Measurements from ENCODE around the gene FBN2. TPM values are rescaled to one million over a fixed set of nuclear protein-coding genes. Genes with fewer than 3 reads are reported as not detected.

FBN2 gene
- total RNA-seq, 1 experiment from 2014 or later, result 0.42 TPM

DNA sequence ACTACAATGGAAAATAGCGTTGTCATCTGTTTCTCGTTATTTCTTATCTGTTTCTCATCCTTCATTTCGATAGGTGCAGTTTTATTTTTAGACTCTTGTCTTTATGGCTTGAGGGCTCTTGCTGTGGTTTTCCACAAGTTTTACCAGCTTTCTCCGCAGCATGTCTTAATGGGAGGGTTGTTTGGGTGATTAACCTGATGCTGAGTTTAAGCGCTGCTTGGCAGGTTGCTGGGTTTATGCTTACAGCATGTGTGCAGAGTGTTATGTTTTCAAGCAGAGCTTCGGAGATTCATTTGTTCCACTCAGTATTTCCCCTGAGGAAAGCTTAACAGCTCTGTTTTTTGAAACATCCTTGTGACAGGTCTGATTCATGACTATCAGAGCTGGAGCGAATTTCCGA is 300.5 kb downstream of the FBN2 start:
- H3K79me2 ChIP-seq (ENCODE audit: insufficient read depth, low read length), result no peaks in the 10 kb centered on the region
- TF ChIP-seq EGR1 (IDR thresholded peaks at IDR 0.05; ENCODE audit: low read depth), result no peak
- TF ChIP-seq, protein P1, sequence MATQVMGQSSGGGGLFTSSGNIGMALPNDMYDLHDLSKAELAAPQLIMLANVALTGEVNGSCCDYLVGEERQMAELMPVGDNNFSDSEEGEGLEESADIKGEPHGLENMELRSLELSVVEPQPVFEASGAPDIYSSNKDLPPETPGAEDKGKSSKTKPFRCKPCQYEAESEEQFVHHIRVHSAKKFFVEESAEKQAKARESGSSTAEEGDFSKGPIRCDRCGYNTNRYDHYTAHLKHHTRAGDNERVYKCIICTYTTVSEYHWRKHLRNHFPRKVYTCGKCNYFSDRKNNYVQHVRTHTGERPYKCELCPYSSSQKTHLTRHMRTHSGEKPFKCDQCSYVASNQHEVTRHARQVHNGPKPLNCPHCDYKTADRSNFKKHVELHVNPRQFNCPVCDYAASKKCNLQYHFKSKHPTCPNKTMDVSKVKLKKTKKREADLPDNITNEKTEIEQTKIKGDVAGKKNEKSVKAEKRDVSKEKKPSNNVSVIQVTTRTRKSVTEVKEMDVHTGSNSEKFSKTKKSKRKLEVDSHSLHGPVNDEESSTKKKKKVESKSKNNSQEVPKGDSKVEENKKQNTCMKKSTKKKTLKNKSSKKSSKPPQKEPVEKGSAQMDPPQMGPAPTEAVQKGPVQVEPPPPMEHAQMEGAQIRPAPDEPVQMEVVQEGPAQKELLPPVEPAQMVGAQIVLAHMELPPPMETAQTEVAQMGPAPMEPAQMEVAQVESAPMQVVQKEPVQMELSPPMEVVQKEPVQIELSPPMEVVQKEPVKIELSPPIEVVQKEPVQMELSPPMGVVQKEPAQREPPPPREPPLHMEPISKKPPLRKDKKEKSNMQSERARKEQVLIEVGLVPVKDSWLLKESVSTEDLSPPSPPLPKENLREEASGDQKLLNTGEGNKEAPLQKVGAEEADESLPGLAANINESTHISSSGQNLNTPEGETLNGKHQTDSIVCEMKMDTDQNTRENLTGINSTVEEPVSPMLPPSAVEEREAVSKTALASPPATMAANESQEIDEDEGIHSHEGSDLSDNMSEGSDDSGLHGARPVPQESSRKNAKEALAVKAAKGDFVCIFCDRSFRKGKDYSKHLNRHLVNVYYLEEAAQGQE (IDR thresholded peaks at IDR 0.05; ENCODE audit: low read depth), result no peak
- no peak for TF ChIP-seq POLR2AphosphoS5 (IDR thresholded peaks at IDR 0.05; ENCODE audit: low read depth, low read length)
- H3K9me3 ChIP-seq (ENCODE audit: control insufficient read depth in 1 of 2, insufficient read depth in 1 of 2, low read depth in 1 of 2, low read length in 2 of 2), result no peaks in the 10 kb centered on the region
- H3K4me3 ChIP-seq (replicated peaks in 1 of 2; ENCODE audit: low read depth in 1 of 2, low read length in 2 of 2), result no peak overlapping the region
- H2AFZ ChIP-seq (ENCODE audit: low read depth, low read length, poor library complexity, severe bottlenecking), result no peak overlapping the region
- H3K9me2 ChIP-seq (ENCODE audit: insufficient read depth), result no peaks in the 10 kb centered on the region
- no peak for ATAC-seq
- no peak overlapping the region for H3K9ac ChIP-seq (ENCODE audit: low read length)
- ChIA-PET RAD21 (ENCODE audit: low non-redundant PET in 1 of 2, low total read pairs in 2 of 2, uncharacterized antibody in 2 of 2, unreplicated experiment in 2 of 2) (no interaction called here), POLR2A (no interaction called here), CTCF (no interaction called here)
- no peaks in the 10 kb centered on the region for H3K4me1 ChIP-seq (ENCODE audit: control insufficient read depth in 1 of 2, insufficient read depth in 2 of 2, low read length in 2 of 2)
- intact Hi-C loops (cut with micrococcal nuclease), result no loop called here
- H3K27ac ChIP-seq (ENCODE audit: low read depth, low read length), result no peak overlapping the region
- no peak for DNase-seq (ENCODE audit: low read depth, low spot score)
- no peaks in the 10 kb centered on the region for H3K36me3 ChIP-seq (ENCODE audit: control insufficient read depth in 1 of 2, insufficient read depth in 2 of 2, low read length in 2 of 2)
- no TSS peak for BruUV-seq (replicated peaks)
- H3K4me2 ChIP-seq (ENCODE audit: low read length), result no peak overlapping the region
- no peaks in the 10 kb centered on the region for H4K20me1 ChIP-seq (ENCODE audit: insufficient read depth)
- no peaks in the 10 kb centered on the region for H3K27me3 ChIP-seq (ENCODE audit: insufficient read depth, low read length)

DNA sequence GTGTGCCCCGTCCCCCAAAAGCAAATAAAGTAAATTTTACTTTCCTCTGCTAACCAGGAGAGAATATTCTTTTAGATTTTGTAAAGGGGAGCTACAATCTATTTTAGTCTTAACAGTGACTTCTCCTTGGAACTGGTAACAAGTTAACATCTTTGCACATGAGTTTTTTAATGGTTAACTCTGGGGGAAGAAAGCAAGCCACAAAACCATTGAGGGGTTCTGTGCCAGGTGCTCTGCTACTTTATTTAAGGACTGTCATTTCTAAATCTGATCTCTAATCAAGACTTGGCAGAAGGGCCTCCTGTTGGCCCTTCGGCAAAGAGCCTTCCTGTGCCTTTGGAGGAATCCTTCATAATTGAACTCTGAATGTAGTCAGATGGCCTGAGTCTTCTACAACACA is 301.0 kb downstream of the FBN2 start:
- intact Hi-C loops (cut with micrococcal nuclease), result no loop called here
- no peak overlapping the region for H2AFZ ChIP-seq (ENCODE audit: low read depth, low read length, poor library complexity, severe bottlenecking)
- RAD21 ChIA-PET (ENCODE audit: low non-redundant PET in 1 of 2, low total read pairs in 2 of 2, uncharacterized antibody in 2 of 2, unreplicated experiment in 2 of 2), result no interaction called here
- ATAC-seq (no peak), DNase-seq (ENCODE audit: low read depth, low spot score) (no peak)
- no peaks in the 10 kb centered on the region for H3K4me1 ChIP-seq (ENCODE audit: control insufficient read depth in 1 of 2, insufficient read depth in 2 of 2, low read length in 2 of 2)
- H3K27me3 ChIP-seq (ENCODE audit: insufficient read depth, low read length), result no peaks in the 10 kb centered on the region
- no peak overlapping the region for H3K4me2 ChIP-seq (ENCODE audit: low read length)
- no peaks in the 10 kb centered on the region for H3K36me3 ChIP-seq (ENCODE audit: control insufficient read depth in 1 of 2, insufficient read depth in 2 of 2, low read length in 2 of 2)
- no peaks in the 10 kb centered on the region for H3K9me3 ChIP-seq (ENCODE audit: control insufficient read depth in 1 of 2, insufficient read depth in 1 of 2, low read depth in 1 of 2, low read length in 2 of 2)
- H3K9me2 ChIP-seq (ENCODE audit: insufficient read depth), result no peaks in the 10 kb centered on the region
- H3K9ac ChIP-seq (ENCODE audit: low read length), result no peak overlapping the region
- no peak overlapping the region for H3K4me3 ChIP-seq (replicated peaks in 1 of 2; ENCODE audit: low read depth in 1 of 2, low read length in 2 of 2)
- CTCF ChIA-PET, result no interaction called here
- no TSS peak for BruUV-seq (replicated peaks)
- no peaks in the 10 kb centered on the region for H3K79me2 ChIP-seq (ENCODE audit: insufficient read depth, low read length)
- H4K20me1 ChIP-seq (ENCODE audit: insufficient read depth), result no peaks in the 10 kb centered on the region
- H3K27ac ChIP-seq (ENCODE audit: low read depth, low read length), result no peak overlapping the region
- POLR2A ChIA-PET, result no interaction called here
- no peak for TF ChIP-seq EZH2phosphoT487 (IDR thresholded peaks at IDR 0.05; ENCODE audit: borderline replicate concordance)
- TF ChIP-seq TCF7L2 (IDR thresholded peaks at IDR 0.05; ENCODE audit: borderline replicate concordance, extremely low read depth, insufficient read depth, insufficient read length), result no peak
- no peak for TF ChIP-seq SRF (IDR thresholded peaks at IDR 0.05; ENCODE audit: low read depth)
- no peak for TF ChIP-seq CBX3 (IDR thresholded peaks at IDR 0.05; ENCODE audit: low read depth)
- TF ChIP-seq, protein P2, sequence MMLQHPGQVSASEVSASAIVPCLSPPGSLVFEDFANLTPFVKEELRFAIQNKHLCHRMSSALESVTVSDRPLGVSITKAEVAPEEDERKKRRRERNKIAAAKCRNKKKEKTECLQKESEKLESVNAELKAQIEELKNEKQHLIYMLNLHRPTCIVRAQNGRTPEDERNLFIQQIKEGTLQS (IDR thresholded peaks at IDR 0.05), result no peak
- TF ChIP-seq EZH2 (IDR thresholded peaks at IDR 0.05), result no peak
- no peak for TF ChIP-seq CEBPB (IDR thresholded peaks at IDR 0.05; ENCODE audit: low read depth)
- no peak for TF ChIP-seq SIN3A (IDR thresholded peaks at IDR 0.05; ENCODE audit: low read depth)
- TF ChIP-seq, protein P3, sequence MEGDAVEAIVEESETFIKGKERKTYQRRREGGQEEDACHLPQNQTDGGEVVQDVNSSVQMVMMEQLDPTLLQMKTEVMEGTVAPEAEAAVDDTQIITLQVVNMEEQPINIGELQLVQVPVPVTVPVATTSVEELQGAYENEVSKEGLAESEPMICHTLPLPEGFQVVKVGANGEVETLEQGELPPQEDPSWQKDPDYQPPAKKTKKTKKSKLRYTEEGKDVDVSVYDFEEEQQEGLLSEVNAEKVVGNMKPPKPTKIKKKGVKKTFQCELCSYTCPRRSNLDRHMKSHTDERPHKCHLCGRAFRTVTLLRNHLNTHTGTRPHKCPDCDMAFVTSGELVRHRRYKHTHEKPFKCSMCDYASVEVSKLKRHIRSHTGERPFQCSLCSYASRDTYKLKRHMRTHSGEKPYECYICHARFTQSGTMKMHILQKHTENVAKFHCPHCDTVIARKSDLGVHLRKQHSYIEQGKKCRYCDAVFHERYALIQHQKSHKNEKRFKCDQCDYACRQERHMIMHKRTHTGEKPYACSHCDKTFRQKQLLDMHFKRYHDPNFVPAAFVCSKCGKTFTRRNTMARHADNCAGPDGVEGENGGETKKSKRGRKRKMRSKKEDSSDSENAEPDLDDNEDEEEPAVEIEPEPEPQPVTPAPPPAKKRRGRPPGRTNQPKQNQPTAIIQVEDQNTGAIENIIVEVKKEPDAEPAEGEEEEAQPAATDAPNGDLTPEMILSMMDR (IDR thresholded peaks at IDR 0.05 in 2 of 3, conservative IDR thresholded peaks at IDR 0.05 in 1 of 3; ENCODE audit: borderline replicate concordance in 1 of 3, insufficient read depth in 1 of 3, low read depth in 2 of 3, low read length in 2 of 3), result no peak
